ENCODE results near the gene SLC22A8.
"Not testable (repeated sequence)": the region's sequence is repeated elsewhere in the genome, so short reads cannot be mapped to it uniquely, and the experiment has no call there.

Gene SLC22A8, protein sequence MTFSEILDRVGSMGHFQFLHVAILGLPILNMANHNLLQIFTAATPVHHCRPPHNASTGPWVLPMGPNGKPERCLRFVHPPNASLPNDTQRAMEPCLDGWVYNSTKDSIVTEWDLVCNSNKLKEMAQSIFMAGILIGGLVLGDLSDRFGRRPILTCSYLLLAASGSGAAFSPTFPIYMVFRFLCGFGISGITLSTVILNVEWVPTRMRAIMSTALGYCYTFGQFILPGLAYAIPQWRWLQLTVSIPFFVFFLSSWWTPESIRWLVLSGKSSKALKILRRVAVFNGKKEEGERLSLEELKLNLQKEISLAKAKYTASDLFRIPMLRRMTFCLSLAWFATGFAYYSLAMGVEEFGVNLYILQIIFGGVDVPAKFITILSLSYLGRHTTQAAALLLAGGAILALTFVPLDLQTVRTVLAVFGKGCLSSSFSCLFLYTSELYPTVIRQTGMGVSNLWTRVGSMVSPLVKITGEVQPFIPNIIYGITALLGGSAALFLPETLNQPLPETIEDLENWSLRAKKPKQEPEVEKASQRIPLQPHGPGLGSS

DNA sequence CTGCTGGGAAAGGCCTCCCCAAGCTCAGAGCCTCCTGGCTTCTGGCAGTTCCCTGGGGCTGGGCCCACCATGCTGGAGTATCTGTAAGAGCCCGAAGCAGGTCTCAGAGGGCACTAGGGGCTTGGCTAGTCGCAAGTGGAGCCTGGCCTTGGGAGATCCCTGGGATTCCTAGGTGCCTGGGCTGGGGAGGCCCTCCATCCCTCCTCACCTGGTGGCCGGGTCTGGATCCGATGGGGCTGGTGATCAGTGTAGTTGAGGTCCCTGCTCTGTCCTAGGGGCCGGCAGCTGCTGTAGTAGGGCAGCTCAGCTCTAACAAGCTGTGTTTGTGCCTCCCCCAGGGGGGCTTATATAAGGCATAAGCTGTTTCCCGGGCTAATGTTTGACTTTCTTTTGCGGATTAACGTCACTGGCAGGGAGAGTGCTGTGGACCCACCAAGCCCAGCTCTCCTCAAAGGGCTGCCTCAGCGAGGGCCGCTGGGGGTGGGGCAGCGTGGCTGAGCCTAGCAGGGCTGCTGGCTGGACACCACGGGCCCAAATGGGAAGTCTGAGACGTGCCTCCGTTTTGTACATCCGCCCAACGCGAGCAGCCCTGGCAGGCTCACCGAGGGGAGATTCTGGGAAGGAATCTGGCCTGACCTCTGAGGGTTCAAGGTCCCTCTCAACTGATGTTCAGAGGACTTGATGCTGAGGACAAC is at the start of gene SLC22A8:
TSS of gene SLC22A8 (minus strand) at position 321 of the 695 bp plus-strand sequence. CDS start 883 bp downstream, outside the sequence.
- DNase-seq: no peak

DNA sequence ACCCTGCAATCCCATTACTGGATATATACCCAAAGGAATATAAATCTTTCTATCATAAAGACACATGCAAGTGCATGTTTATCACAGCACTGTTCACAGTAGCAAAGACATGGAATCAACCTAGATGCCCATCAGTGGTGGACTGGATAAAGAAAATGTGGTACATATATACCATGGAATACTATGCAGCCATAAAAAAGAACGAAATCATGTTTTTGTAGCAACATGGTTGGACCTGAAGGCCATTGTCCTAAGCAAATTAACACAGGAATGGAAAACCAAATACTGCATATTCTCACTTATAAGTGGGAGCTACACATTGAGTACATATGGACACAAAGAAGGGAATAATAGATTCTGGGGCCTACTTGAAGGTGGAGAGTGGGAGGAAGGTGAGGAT is 30.6 kb upstream of the SLC22A8 start:
- not testable (repeated sequence) for DNase-seq

DNA sequence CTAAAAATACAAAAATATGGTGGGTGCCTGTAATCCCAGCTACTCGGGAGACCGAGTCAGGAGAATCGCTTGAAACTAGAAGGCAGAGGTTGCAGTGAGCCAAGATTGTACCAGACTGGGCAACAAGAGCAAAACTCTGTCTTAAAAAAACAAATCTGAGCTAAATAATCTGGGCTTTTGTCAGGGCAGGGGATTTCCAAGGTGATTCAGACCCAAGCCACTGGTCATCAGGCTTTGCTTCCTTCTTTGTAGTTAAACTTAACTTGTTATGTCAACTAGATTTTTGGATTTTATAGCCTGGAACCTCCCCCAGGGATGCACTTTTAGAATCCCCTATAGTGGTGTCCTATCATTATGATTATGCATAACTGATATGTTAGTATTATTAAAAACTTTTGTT is 27.0 kb upstream of the SLC22A8 start:
- no peak for DNase-seq

DNA sequence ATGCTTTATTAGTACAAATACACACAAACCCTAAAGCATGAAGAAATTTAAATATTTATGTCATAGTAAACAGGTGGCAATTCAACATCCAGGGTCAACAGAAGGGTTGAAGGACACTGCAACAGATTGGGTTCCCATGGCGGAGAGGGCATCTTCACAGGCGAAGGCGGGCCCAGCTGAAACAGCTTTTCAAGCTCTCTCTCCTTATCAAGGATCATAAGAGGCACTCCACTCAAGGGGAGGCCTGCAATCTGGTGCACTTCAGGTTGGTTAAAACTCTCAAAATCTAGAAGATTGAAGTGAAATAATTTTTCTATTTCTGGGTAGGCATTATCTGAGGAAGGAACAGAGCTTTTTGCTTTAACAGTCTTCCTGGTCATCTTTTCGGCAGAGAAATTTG is 16.8 kb upstream of the SLC22A8 start:
- no peak for DNase-seq

DNA sequence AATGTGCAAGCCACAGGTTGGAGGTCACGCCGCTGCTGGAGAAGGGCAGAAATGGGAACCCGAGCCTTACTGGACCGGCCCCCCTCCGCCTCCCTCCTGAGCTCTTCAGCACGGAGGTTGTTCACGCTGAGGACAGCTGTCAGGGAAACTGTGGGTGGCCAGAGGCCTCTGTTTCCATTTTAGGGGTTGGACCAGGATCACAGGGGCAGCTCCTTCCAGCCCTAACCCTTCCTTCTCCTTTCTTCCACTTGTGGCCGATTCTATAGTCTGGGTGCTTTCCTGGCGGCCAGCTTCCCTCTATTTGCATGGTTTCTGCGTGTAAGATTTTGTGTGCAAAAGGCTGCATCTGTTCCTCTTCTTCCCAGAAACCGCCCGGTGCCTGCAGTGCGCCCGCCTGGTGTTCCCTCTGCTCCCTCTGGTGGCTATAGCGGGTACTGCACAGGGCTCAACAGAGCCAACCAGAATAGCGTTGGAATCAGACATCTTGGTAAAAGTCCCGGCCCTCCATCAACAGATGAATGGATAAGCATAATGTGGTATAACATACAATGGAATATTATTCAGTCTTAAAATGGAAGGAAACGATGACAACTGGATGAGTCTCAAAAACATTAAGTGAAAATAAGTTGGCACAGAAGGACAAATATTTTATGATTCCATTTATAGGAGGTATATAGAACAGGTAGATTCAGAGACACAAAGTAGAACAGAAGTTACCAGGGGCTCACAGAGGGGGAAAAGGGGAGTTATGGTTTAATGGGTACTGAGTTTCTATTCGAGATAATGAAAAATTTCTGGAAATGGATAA is 8.4 kb upstream of the SLC22A8 start:
- no peak for DNase-seq

DNA sequence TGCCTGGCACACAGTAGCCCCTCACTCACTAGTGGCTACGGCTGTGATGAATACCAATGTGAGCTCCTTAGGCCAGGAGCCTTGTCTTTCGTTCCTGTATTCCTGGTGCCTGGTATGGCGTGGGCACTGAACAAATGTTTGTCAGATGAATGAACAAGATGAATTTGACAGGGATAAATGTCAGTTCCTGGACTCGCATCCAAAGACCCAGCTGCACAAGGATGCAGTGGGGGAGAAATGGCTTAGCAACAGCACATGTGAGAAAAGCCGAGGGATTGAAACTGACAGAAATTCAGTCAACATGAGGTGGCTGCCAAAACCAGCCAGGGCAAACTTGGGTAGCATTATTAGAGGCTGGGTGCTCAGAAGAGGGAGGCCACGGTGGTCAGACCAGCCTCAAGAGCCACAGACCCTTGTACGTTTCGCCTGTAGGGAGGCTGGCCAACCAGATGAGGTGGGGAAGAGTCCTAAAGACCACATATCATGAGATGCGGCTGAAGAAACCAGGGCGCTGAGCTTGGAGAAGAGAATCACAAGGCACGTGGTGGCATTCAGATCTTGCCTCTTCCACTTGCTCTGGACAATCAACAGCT is 7.7 kb upstream of the SLC22A8 start:
- no peak for DNase-seq

DNA sequence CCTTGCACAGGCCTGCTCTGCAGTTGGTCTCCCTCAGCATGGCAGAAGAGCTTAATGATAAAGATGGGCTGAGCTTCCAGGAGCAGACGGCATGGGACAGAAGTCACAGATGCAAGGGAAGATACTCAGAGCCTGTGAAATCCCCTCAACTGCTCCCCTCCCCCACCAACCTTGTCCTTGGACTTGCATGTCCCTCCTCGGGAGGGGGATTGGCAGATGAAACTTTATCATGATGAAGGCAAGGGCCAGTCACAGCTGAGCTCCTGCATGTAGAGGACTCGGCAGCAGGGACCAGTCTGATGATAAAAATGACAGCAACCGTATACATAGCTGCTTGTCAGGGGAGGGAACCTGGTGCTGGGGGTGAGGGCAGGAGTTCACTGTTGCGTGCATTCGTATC is 6.8 kb upstream of the SLC22A8 start:
- DNase-seq: no peak

DNA sequence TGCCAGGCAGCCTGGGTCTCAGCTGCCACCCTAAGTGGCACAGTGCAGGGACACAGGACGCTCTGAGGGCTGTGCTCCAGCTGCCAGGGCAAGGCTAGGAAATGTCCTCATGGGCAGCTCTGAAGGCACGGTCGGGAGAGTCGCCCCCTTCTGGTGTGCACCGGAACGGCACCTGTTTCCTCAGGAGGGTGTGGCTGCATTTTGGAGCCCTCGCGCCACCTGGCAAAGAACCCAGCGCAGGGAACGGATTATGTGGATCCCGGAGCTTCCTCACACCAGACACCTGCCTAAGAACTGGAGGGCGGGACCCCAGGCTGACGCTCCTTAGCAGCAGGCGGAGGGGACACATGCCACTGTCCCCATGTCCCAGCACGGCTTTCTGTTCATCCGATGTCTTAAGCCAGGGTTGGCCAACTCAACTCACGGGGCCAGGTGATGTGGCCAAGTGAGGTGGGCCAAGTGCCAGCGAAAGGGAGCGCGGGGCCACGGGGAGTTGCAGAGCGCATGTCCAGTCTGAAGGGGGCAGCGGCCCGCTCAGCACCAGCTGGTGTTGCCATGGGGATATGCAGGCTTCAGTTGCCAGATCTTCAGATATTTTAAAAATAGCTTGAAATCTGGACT is 5.1 kb upstream of the SLC22A8 start:
- no peak for DNase-seq

DNA sequence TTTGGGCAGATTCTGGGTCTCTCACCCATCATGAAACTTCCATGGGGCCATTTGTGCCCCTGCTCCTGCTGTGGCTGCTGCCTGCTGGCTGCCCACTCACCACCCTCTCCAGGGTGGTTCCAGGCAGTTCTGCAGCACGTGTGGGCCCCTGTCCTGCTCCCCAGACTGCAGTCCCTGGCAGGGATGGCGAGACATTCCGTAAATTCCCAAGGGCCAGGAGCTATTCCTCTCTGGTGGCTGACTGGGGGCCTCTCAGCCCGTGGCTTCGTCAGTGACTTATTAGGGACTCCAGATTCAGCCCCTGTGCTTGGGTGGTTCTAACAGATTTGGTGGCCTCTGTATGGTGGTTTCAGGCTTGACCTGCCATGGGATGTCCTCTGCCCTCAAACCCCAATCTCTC is 3.9 kb upstream of the SLC22A8 start:
- DNase-seq: no peak

DNA sequence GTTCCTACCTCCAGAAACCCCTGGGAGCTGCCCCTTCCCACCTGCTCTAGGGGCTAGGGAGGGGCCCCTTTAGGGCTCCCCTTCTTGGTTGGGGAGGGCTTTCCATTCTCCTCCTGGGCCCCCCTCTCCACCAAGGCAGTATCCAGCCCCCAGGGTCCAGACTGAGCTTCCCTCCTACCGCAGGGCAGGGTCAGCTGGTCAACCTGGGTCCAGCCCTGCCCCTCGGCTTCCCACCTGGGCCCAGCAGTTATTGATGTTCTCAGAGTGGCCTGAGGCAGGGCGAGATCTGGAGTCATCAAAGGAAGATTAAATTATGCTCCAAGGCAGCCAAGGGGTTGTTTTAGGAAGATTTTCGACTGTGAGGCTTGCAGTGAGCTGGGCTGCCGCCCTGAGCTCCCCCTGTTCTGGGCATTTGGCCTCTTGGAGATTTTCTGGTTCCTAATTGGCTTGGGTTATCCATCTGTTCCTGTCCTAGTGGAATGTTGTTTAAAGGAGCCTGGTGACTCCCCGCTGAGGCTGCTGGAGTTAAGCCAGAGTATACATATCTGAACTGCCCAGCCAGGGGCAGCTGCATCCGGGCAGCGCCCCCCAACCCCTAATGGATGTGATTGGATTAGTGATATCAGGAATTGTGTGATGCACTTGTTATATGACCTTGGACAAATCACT is 1.8 kb upstream of the SLC22A8 start:
- no peak for DNase-seq

DNA sequence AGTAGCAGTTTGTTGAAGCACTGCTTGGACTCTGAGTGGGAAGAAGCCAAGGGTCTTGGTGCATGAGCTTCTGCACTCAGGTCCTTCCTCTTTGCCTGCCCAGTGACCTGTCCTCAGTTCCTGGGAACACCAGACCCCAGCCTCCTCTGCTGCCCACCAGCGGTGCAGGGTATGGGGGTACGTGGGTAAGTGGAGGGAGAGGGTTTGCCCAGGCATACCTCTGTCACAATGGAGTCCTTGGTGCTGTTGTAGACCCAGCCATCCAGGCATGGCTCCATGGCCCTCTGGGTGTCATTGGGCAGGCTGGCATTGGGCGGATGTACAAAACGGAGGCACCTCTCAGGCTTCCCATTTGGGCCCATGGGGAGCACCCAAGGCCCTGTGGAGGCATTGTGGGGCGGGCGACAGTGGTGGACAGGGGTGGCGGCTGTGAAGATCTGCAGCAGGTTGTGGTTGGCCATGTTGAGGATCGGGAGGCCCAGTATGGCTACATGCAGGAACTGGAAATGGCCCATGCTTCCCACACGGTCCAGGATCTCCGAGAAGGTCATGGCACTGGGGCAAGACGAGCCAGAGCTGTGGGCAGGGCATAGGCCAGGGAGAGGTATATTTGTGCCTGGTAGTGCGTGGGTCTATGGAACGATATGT is 1.1 kb downstream of the SLC22A8 start:
- no peak for DNase-seq

DNA sequence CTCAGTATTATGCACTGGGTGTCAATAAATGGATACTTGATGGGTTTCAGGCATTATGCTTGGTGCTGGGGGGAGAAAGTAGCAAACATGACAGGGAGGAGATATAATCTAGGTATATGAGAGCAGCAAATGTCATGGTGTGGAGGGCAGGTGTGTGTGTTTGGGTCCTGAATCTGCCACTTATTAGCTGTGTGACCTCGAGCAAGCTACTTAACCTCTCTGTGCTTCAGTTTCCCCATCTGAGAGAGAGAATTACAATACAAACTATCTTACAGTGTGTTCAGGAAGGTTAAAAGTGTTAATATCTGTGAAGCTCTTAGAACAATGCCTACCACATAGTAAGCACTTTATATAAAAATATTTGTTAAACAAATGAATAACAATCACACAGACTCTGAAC is 2.8 kb downstream of the SLC22A8 start:
- DNase-seq: no peak

DNA sequence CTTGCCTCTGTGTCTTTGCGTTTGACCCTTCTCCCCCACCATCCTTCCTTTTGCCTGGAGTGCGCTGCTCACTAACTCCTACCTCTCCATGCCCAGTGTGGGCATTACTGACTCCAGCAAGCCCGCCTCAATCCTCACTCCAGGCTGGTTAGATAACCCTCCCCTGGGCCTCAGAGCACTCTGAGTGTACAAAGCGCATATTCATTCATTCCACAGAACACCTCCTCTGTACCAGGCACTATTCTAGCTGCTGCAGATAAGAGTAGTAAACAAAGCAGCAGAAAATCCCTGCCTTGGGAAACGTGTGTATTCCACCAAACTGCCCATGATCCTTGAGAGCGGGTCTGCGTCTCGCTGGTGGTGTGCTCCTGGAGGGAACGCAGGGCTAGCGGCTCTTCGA is 3.2 kb downstream of the SLC22A8 start:
- DNase-seq: no peak

DNA sequence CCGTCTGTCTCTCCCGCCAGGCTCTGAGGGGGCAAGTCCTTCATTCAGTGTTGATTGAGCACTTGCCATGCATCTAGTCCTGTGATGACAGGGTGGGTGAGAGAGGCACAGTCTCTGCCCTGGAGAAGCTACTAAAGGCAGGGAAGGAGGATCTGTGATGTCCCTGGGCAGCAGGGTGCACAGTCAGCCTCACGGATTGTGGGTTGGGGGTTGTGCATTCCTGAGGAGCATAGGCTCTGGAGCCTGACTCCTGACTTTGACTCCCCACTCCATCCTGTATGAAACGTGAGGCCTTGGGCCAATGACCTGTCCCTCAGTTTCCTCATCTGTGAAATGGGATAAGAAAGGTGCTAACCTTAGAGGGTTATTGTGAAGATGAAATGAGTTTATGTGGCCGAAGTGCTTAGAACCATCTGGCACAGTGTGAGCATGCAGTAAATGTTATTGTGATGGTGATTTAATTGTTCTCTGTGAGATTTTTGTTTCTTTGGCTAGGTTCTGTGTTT is 4.7 kb downstream of the SLC22A8 start:
- DNase-seq: no peak

DNA sequence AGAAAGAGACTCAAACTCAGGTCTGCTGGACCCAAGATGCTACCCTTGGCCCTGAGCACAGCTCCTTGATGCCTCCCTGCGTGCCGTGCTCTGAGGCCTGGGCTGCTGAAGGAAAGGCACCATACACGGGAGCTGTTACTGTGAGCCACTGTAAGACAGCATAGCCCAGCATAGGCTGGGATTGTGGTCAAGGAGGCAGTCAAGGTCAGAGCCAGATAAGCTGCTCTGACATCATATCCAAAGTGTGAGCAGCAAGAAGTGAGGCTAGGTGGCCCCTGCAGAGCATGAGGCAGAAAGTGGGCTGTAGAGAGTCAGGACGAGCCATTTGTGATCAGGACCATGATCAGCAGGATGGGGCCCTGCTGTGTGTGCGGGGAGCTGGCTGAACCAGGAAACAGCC is 7.7 kb downstream of the SLC22A8 start:
- DNase-seq: no peak

DNA sequence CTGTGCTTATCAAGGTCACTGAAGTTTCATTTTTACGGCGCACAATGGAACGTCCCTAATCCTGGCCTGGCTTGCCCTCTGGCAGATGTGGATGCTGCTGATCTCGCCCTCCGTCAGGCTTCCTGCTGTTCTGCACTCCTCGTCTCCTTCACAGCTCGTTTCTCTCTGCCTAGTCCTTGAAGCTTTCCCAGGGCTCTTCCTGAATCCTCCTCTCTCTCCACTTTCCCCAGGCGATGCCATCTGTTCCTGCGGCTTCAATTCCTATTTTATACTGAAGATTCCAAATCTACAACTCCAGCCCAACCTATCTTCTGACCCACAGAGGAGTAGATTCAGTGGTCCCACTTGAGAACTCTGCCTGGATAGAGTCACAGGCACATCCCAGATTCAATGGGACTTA is 14.2 kb downstream of the SLC22A8 start:
- no peak for DNase-seq

DNA sequence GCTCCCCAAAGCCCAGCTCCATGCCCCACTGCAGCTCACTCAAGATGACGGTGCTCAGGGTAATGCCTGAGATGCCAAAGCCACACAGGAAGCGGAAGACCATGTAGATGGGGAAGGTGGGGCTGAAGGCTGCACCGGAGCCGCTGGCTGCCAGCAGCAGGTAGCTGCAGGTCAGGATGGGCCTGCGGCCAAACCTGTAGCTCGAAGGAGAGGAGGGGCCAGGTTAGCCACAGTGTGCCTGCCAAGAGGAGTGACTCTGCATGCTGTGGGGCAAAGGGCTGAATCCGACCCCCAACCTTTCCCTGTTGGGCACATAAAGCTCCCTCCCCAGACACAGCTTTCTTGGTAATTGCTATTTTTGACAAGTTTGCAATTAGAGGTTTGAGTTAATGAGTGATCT is 16.0 kb downstream of the SLC22A8 start:
- no peak for DNase-seq

DNA sequence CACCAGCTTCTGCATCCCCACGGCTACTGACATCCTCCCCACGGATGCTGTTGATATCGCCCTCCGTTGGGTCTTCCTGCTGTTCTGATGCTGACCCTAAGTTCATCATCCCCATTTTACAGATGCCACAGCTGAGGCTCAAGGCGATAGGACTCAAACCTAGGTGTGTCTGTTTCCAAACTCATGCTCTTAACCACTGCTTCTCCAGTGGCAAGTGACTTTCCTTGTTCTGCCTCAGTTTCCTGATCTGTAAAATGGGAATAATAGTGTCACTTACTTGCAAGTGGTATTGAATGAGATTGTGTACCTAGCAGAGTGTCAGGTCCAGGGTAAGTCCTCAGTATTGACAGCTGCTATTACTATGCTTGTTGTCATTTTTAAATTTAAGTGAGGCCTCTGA is 16.5 kb downstream of the SLC22A8 start:
- DNase-seq: no peak

DNA sequence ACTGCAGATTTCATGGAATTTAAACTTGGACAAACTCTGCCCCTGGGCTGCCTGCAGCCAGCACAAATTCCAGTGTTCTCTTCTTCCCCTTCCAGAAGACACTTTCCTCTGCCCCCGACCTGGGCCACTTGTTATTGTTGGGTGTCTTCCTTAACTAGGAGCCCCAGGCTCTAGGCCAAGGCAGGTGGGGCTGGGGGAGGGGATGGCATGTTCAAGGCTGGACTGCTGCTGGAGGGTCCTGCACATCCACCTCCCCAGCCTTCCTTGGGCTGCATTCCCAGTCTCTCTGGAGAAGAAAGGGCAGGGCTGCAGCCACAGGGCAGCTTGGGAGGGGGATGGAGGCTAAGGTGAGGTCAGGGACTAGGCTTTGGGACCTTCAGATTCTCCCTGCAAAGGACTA is 19.4 kb downstream of the SLC22A8 start:
- DNase-seq: no peak

DNA sequence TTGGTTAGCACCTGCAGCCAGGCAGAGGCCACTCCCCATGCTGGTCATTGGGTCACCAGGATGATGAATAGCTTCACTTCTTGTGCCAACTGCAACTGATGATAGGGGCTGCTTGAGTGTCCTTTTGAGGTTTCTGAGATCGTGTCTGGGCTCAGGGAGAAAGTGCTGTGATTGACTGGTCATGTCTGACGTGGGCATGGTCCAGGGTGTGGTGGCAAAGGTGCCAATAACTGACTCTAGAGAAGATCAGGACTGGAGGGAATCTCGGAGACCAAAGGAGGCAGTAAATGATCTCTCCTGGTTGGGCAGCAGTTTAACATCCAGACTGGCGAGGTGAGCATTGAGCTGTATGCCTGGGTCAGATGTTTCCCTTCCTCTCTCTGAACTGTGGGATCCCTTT is 20.9 kb downstream of the SLC22A8 start:
- no peak for DNase-seq

DNA sequence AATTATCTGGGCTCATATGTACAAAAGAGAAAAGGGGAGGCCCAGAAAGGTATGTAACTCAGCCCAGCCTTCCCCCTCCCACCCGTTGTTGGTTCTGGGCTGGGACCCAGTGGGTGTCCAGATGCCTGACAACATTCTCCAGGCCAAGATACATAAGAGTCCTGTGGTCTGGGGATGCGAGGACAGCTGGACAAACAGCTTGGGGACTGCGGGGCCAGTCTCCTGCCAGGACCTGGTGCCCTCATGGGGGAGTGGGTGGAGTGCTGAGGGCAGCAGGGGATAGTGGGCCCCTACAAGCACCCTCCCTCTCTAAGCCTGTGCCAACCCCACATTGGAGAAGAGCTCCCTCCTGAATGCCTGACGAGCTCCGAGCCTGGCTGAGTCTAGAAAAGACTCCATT is 27.4 kb downstream of the SLC22A8 start:
- DNase-seq: no peak
